Renal cortical epithelial cell (primary cell): ENCODE data around the gene PAX5. TPM values are rescaled to one million over a fixed set of nuclear protein-coding genes. Genes with fewer than 3 reads are reported as not detected.

ENCODE experiments used
- DNase-seq: peaks from one replicate; pipeline ENCODE4 v3.0.0-alpha.2; 2011; ENCODE audit warnings: low read depth
- total RNA-seq: library from RNA; depleted of rRNA; stranded (reverse); fragments of >200 nt; gene quantifications from 2 replicates; pipeline ENCODE4 v1.2.3, GENCODE V29; 2014

The PAX5 gene
- total RNA-seq, 1 donor from 2014 or later = not detected

- DNase-seq = no peak
These were observed 218.3 kb downstream of the PAX5 start for GRCh38 chr9:36815566-36816348.

GRCh38 chr9:36815023-36815422, 219.0 kb downstream of the PAX5 start:
- no peak for DNase-seq

DNA sequence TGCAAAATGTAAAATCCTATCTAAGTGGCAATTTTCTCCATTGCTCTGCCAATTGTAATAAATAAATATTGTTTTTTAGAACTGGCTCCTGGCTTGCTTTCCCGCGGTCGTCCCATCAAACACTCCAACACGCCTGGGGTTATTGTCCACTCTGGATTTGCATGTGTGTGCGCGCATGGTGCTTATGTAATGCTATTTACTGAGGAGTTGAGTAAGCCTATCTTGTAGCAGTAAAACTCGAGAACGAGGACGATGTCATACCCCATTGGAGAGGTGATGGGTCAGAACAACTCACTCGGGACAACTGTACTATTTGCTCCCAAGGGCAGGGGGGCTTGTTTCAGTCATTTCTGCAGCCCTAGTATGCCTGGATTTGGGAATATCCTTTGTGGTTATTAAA, 220.9 kb downstream of the PAX5 start:
- no peak for DNase-seq

- no peak for DNase-seq
These were observed 221.5 kb downstream of the PAX5 start for GRCh38 chr9:36812556-36812955.

DNA sequence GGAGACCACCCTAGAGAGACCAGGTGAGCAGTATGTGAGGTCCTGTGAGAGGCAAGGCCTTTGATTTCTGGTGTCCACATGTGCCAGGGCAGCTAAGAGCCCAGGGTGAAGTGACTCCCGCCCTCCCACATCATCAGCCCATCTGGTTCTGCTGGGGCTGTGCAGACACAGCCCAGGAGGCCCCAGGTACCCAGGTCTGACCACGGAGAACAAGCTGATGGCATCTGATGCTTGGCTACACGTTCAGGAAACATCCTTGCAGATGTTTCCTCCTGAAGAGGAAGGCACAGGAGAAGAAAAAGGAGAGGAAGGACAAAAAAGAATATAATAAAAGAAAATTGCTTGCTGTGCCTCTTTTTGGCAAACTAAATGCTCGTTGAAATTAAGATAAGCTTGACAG, 225.8 kb downstream of the PAX5 start:
- no peak for DNase-seq

DNA sequence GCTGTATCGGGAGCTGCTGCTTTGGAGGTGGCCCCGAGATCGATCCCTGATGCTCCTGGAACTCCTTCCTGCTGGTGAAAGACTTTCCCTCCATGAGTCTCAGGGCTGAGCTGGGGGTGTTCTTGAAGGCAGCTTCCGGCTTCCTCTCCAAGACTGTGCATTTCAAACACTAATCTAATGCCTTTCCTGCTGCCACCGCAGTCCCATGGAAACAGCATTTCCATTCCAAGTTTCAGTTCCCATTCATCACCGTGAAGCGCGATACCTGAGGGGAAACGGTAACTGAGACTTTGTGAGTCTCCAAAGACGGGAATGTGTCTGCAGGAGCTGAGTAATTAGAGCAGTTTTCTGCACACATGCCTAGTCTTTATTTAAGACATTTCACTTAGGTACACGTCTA, 230.1 kb downstream of the PAX5 start:
- DNase-seq = no peak

- no peak for DNase-seq
These were observed 231.7 kb downstream of the PAX5 start for GRCh38 chr9:36802201-36802920.

- DNase-seq = no peak
These were observed 233.6 kb downstream of the PAX5 start for GRCh38 chr9:36800455-36800854.

DNA sequence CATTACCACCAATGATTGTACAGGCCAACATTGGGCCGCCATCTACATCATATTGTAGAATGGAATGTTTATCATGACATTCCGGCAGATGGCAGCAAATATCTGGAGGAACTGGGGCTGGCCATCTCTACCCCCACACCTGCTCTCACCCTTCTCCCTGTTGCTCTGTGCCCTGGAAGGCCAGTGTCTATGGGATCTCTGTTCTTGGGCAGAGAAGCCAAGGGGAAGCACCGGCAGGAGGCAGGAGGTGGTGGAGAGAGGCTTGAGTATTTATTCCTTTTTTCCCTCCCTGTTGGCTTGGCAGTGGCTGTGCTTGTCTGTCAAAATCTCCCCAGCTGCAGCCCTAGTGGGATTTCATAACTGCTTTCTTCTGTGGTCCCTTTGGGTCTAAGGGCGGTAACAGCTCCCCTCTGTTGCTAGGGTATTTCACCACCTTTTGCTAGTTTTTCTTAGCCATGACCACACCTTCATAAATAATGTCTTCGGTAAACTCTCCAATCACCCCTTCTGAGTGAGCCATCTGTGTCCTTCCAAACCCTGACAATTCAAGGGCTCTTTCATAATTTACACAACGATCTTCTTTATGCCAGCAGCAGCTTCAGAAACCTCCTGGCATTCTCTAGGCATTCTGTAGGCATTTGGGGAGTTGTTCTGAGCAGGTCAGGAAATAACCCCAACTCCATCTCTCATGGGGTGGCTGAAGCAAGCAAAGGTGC, 235.6 kb downstream of the PAX5 start:
- DNase-seq = no peak

DNA sequence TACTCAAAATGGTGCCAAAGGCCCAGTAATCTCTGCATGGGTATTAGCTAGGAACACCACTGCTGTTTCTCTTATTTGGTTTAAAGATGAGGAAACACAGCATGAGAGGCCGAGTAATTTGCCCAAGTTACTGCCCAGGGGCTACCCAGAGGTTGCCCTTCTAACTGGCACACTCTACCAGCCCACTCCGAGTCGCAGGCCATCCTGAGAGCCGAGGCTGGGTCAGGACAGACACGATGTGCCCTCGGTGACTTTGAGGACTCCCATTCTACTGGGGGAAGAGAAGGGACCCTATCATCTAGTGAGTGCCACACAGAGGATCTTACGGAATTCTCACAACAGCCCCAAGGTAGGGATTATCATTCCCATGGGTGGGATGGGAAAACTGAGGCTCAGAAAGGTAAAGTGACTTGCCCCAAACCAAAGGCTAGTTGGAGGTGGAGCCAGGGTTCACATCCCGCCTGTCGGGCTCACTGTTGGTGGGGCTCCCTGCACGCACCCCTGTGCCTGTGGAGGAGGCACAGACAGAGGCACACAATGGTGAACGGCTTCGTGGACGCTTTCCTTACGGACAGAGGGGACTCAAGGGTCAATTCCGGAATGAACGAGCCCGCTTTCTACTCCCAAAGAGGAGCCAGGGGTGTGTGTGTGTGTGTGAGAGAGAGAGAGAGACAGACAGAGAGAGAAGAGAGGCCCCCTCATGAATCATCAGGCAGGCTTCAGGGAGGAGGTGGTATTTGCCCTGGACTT, 236.4 kb downstream of the PAX5 start:
- no peak for DNase-seq

GRCh38 chr9:36796671-36797419, 237.2 kb downstream of the PAX5 start:
- DNase-seq = no peak

GRCh38 chr9:36794461-36794860, 239.6 kb downstream of the PAX5 start:
- DNase-seq = no peak

DNA sequence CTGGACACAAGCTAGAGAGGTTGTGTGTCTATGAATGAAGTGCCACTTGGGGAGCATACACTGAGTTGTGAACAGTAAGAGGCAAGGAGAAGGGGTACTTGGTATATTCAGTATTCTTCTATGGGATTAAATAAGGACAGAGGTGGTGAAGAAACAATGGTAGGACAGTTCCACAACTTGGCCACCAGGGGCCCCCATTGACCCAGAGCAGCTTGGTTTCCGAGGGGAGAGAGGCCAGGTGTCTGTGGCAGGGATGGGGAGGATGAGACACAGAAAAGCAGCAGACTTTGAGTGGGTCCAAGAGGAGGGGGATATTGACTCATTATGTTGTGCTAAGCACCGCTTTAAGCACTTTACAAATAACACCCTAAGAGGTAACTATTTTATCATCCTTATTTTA, 240.8 kb downstream of the PAX5 start:
- DNase-seq = no peak

DNA sequence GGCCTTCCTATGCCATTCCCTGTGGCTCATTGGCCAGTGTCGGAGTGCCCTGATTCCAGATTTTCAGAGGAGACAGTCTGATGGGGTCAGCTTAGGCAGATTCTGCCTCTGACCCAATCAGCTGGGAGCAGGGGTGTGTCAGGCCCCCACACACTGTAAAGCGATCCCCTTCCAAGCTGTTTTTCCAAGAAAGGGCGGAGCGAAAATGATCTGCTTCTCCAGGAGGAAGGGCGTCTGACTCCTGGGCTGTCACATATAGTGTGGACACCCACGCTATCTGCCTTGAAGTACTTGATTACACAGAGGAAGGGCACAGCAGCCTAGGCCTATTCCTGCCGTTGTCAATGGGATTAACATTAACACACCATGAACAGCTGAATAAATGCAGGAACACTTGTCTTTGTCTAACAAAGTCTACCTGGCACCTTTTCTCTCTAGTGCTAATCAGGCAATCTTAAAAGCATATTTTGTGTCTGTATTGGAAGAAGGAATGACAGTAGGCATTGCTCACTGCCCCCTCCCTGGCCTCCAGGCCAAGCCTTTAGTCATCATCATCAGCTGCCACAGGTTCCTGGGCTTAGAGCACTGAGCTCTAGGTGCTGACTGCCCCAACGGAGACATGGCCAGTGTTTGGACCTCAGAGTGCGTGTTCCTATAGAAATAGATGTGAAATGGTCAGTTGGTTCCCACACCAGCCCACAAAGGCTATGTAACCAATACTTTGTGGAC, 242.7 kb downstream of the PAX5 start:
- DNase-seq = no peak

DNA sequence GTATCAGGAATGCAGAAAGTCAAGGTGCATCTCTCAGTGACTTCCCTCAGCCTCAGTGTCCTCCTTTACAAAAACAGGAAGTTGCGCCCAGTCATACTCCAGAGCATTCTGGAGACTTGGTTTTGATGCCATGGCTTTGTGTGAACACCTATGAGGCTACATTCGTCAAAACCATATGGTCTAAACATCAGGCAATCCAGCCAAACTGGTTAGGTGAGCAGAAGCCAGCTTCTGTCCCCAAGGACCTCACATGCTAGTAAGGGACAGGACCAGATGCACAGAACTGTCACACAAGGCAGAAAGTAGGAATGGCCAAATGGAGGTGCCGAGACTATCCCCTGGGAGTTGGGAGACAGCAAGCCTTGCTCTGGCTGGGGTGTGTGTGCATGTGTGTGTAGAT, 244.2 kb downstream of the PAX5 start:
- no peak for DNase-seq

- DNase-seq = no peak
These were observed 245.5 kb downstream of the PAX5 start for GRCh38 chr9:36788534-36788933.

DNA sequence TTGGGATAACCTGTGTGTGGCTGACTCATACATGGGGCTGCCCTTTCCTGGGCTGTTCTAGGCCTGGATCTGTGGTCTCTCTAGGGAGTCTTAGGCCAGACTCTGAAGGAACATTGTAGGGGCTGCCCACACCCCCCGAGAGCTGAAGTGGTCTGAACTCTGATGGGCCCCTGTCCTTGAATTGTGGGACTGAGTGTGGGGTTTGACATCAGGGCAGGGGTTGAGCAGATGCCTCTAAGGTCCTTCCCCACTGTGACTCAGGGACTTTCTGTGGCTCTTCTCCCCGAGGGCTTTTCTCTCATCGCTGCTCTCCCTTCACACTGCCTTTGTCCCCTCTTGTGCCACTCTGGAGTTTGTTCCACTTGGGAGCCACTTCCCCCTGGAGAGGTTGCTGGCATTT, 246.4 kb downstream of the PAX5 start:
- no peak for DNase-seq
